Activated CD4-positive, alpha-beta T cell treated with anti-CD3 and anti-CD28 coated beads, Interleukin-2, amount 10 ng/mL, durations not matched to agents 24 days and 14 days (primary cell): ENCODE results near the gene FAM13C. TPM values are rescaled to one million over a fixed set of nuclear protein-coding genes. Genes with fewer than 3 reads are reported as not detected.

Experiments used
- DNase-seq: peaks from one replicate; pipeline ENCODE4 v3.0.0; 2022
- H3K27ac Mint-ChIP-seq: one replicate; pipeline ENCODE4 v1.8.0; 2022; ENCODE audit warnings: mild to moderate bottlenecking, mixed read lengths
- H3K27me3 Mint-ChIP-seq: one replicate; pipeline ENCODE4 v1.8.0; 2022; ENCODE audit warnings: mixed read lengths
- H3K36me3 Mint-ChIP-seq: one replicate; pipeline ENCODE4 v1.8.0; 2022; ENCODE audit warnings: low read depth, mild to moderate bottlenecking, mixed read lengths
- H3K4me1 Mint-ChIP-seq: one replicate; pipeline ENCODE4 v1.8.0; 2021; ENCODE audit warnings: mixed read lengths
- H3K4me3 Mint-ChIP-seq: one replicate; pipeline ENCODE4 v1.8.0; 2022; ENCODE audit warnings: mild to moderate bottlenecking, moderate library complexity, mixed read lengths
- H3K9me3 Mint-ChIP-seq: one replicate; pipeline ENCODE4 v1.8.0; 2021; ENCODE audit warnings: mixed read lengths
- intact Hi-C: fragments of 100-400 bp; cut with micrococcal nuclease; formaldehyde crosslinking; loops from one replicate; pipeline ENCODE4 v1.15.1; 2023
- total RNA-seq: library from RNA; stranded (reverse); gene quantifications from 2 replicates; pipeline ENCODE4 v1.2.3, GENCODE V29; 2022

The FAM13C gene
- total RNA-seq, 1 donor from 2014 or later, result not detected

DNA sequence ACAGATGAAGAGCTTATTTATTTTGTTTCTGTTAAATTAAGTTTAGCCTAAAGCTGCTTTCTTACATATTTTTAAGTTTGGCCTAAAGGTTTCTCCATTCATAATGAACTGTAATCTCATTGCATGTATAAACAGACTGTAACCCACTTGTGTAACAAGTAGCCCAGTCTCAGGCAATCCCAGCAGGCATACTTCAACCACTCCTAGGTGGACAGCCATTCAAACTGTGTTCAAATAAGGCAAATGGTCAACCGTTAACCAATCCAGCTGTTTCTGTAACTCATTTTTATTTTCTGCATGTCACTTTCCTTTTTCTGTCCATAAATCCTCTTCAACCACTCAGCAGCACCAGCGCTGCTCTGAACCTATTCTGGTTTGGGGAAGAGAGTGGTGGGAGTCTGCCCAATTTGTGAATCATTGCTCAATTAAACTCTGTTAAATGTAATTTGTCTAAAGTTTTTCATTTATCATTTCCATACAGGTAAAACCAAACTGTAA, 150.0 kb downstream of the FAM13C start:
- H3K27ac Mint-ChIP-seq, result no peak overlapping the region
- no peaks in the 10 kb centered on the region for H3K27me3 Mint-ChIP-seq
- no peaks in the 10 kb centered on the region for H3K9me3 Mint-ChIP-seq
- no peaks in the 10 kb centered on the region for H3K36me3 Mint-ChIP-seq
- no peak for DNase-seq
- H3K4me3 Mint-ChIP-seq, result no peak overlapping the region
- H3K4me1 Mint-ChIP-seq, result no peaks in the 10 kb centered on the region
- intact Hi-C loops, result no loop called here

DNA sequence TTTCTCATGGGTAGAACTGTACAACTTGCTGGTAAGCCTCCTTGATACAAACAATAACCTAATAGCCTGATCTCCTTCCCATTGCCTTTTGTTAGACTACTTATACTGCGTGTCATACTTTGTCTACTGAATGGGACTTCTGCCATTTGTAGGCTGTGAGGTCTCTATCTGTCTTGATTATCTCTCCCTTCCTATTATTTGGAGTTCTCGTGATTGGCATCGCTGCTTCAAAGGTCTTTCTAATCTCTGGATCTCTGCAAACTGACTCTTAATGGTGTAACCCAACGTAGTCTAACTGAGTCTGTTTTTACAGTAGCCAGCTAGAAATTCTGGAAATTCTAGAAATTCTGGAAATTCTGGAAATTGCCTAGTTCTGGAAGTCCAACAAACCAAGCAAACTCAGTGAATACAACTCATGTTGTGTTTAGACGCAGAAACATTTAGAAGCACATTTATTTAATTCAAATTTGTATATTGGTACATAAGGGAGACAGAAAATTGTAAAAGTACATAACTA, 156.1 kb downstream of the FAM13C start:
- DNase-seq, result no peak
- Mint-ChIP-seq H3K4me1 (no peaks in the 10 kb centered on the region), H3K4me3 (no peak overlapping the region), H3K27me3 (no peaks in the 10 kb centered on the region), H3K36me3 (no peaks in the 10 kb centered on the region), H3K27ac (no peak overlapping the region), H3K9me3 (peaks cover 5% of the 10 kb centered on the region)
- intact Hi-C loops, result no loop called here

Other genes with a start within 250 kb of the FAM13C start
- gene PHYHIPL, start 185.9 kb downstream of the FAM13C start, total RNA-seq, result not detected in 2 replicates